ENCODE data around the gene CNTNAP2. TPM values are rescaled to one million over a fixed set of nuclear protein-coding genes. Genes with fewer than 3 reads are reported as not detected.

CNTNAP2 gene
- total and polyA plus RNA-seq, 2 of the 8 experiments (the other 6 are each of a cell fraction or from before 2014, with no cell fraction given), result 27.9 to 71.0 TPM

DNA sequence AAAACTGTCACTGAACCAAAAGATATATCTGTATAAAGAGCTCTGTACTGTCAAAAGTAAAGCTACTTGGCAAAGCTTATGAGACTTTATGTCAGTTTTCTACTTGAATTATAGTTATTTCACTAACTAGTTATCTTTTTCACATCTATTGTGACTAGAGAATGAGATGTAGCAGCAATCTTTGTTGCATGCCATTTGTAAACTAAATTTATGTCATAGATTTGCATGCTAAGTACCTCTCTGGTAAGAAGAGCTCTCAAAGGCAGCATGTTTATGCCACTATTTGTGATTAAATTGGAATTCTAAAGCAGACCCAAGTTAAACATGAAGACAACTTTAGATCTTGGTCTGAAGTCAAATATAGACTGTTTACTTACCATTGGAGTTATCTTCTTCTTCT lies 300.6 kb downstream of the CNTNAP2 start (continued):
- no peak for TF ChIP-seq CHD7 (IDR thresholded peaks at IDR 0.05; ENCODE audit: insufficient replicate concordance, low read length)
- no peak for TF ChIP-seq E2F6 (IDR thresholded peaks at IDR 0.05)
- TF ChIP-seq KDM5A (IDR thresholded peaks at IDR 0.05; ENCODE audit: low read length), result no peak
- TF ChIP-seq RBBP5 (IDR thresholded peaks at IDR 0.05; ENCODE audit: borderline replicate concordance, low read depth, low read length), result no peak
- TF ChIP-seq CHD1 (IDR thresholded peaks at IDR 0.05; ENCODE audit: low read depth, low read length), result no peak
- no peak for TF ChIP-seq RNF2 (IDR thresholded peaks at IDR 0.05; ENCODE audit: borderline replicate concordance, low read depth, low read length, missing control alignments, poor library complexity, severe bottlenecking)
- no peak for TF ChIP-seq ZNF274 (IDR thresholded peaks at IDR 0.05; ENCODE audit: borderline replicate concordance, extremely low read depth, low read length)
- TF ChIP-seq ATF3 (IDR thresholded peaks at IDR 0.05; ENCODE audit: insufficient read depth, low read depth, low read length), result no peak
- no peak for TF ChIP-seq CREB1 (IDR thresholded peaks at IDR 0.05)
- TF ChIP-seq RAD21 (IDR thresholded peaks at IDR 0.05 in 1 of 2, conservative IDR thresholded peaks at IDR 0.05 in 1 of 2; ENCODE audit: low read depth in 2 of 2, low read length in 2 of 2), result no peak
